Endothelial cell (in vitro differentiated cells): ENCODE data around the gene HMOX1. TPM values are rescaled to one million over a fixed set of nuclear protein-coding genes. Genes with fewer than 3 reads are reported as not detected.

Source experiments
- DNase-seq: peaks from one replicate; pipeline ENCODE4 v3.0.0; 2021; ENCODE audit warnings: low spot score
- H3K27ac Mint-ChIP-seq: one replicate; pipeline ENCODE4 v1.8.0; 2021; ENCODE audit warnings: mixed read lengths, inconsistent platforms; ENCODE audit not compliant: unreplicated experiment
- H3K27me3 Mint-ChIP-seq: one replicate; pipeline ENCODE4 v1.8.0; 2021; ENCODE audit warnings: mild to moderate bottlenecking, moderate library complexity, mixed read lengths, inconsistent platforms; ENCODE audit not compliant: unreplicated experiment
- H3K36me3 Mint-ChIP-seq: one replicate; pipeline ENCODE4 v1.8.0; 2021; ENCODE audit warnings: mild to moderate bottlenecking, low read depth, mixed read lengths, inconsistent platforms; ENCODE audit not compliant: unreplicated experiment
- H3K4me1 Mint-ChIP-seq: one replicate; pipeline ENCODE4 v1.8.0; 2021; ENCODE audit warnings: mild to moderate bottlenecking, mixed read lengths, inconsistent platforms; ENCODE audit not compliant: unreplicated experiment
- H3K4me3 Mint-ChIP-seq: one replicate; pipeline ENCODE4 v1.8.0; 2021; ENCODE audit warnings: mild to moderate bottlenecking, mixed read lengths, inconsistent platforms; ENCODE audit not compliant: unreplicated experiment
- H3K9me3 Mint-ChIP-seq: one replicate; pipeline ENCODE4 v1.8.0; 2021; ENCODE audit warnings: mixed read lengths, inconsistent platforms; ENCODE audit not compliant: unreplicated experiment
- CTCF ChIP-seq: fragments of 200-600 bp; sonication (generic); IDR thresholded peaks from one replicate; pipeline ENCODE4 v1.5.0; 2021; ENCODE audit warnings: antibody characterized with exemption; ENCODE audit not compliant: unreplicated experiment
- total RNA-seq: library from RNA; stranded (reverse); fragmentation: NEBNext Ultra II Directional; extraction: Animal tissue kit (Norgen Biotek cat#: 25700); gene quantifications from one replicate; pipeline ENCODE4 v1.2.1, GENCODE V29; 2021; ENCODE audit not compliant: unreplicated experiment

HMOX1 gene
- total RNA-seq, 1 donor from 2014 or later = 17.5 TPM

- TF ChIP-seq CTCF = no peak
- no peak for DNase-seq
- peaks cover 28% of the 10 kb centered on the region for H3K4me1 Mint-ChIP-seq
- H3K27me3 Mint-ChIP-seq = peaks cover 14% of the 10 kb centered on the region
- H3K9me3 Mint-ChIP-seq = no peaks in the 10 kb centered on the region
- H3K27ac Mint-ChIP-seq = no peak overlapping the region
- H3K36me3 Mint-ChIP-seq = peaks cover 4% of the 10 kb centered on the region
- H3K4me3 Mint-ChIP-seq = no peak overlapping the region
Measured at GRCh38 chr22:35398591-35398973, 17.7 kb downstream of the HMOX1 start.

GRCh38 chr22:35399114-35399677 lies 18.3 kb downstream of the HMOX1 start:
- Mint-ChIP-seq H3K27me3 (peaks cover 10% of the 10 kb centered on the region), H3K36me3 (peaks cover 4% of the 10 kb centered on the region), H3K4me1 (peaks cover 28% of the 10 kb centered on the region), H3K4me3 (peak overlapping the region; percentile 96), H3K9me3 (no peaks in the 10 kb centered on the region), H3K27ac (peak overlapping the region; percentile 93)
- TF ChIP-seq CTCF = no peak
- DNase-seq = no peak

- Mint-ChIP-seq H3K4me1 (peaks cover 28% of the 10 kb centered on the region), H3K27me3 (peaks cover 10% of the 10 kb centered on the region), H3K27ac (peak within 1 kb of the TSS; percentile 93), H3K4me3 (peak within 1 kb of the TSS; percentile 96), H3K9me3 (no peaks in the 10 kb centered on the region), H3K36me3 (peaks cover 4% of the 10 kb centered on the region)
- peak; percentile 96 for DNase-seq
- TF ChIP-seq CTCF = no peak
Measured at GRCh38 chr22:35399678-35400500, 19.0 kb downstream of the HMOX1 start, which contains the start of gene MCM5. Gene MCM5, plus strand, starts transcription at chr22:35400140. Its CDS starts 299 bp downstream, at chr22:35400439.

GRCh38 chr22:35400501-35400790 lies 19.6 kb downstream of the HMOX1 start:
- TF ChIP-seq CTCF = no peak
- peak overlapping the region; percentile 96 for H3K4me3 Mint-ChIP-seq
- peaks cover 4% of the 10 kb centered on the region for H3K36me3 Mint-ChIP-seq
- peaks cover 10% of the 10 kb centered on the region for H3K27me3 Mint-ChIP-seq
- peaks cover 28% of the 10 kb centered on the region for H3K4me1 Mint-ChIP-seq
- no peaks in the 10 kb centered on the region for H3K9me3 Mint-ChIP-seq
- peak; percentile 23 for DNase-seq
- no peak overlapping the region for H3K27ac Mint-ChIP-seq

- H3K4me1 Mint-ChIP-seq = peaks cover 27% of the 10 kb centered on the region
- no peak overlapping the region for H3K4me3 Mint-ChIP-seq
- no peak overlapping the region for H3K27ac Mint-ChIP-seq
Measured at GRCh38 chr22:35401863-35402262, 21.0 kb downstream of the HMOX1 start.

More at GRCh38 chr22:35401863-35402262, 21.0 kb downstream of the HMOX1 start:
- TF ChIP-seq CTCF = no peak
- Mint-ChIP-seq H3K27me3 (peaks cover 9% of the 10 kb centered on the region), H3K36me3 (peaks cover 5% of the 10 kb centered on the region), H3K9me3 (no peaks in the 10 kb centered on the region)
- DNase-seq = no peak
